ENCODE results near the gene LSP1. TPM values are rescaled to one million over a fixed set of nuclear protein-coding genes. Genes with fewer than 3 reads are reported as not detected.
"Not testable (repeated sequence)": the region's sequence is repeated elsewhere in the genome, so short reads cannot be mapped to it uniquely, and the experiment has no call there.

LSP1 gene
- 26.1 TPM for total RNA-seq
- polyA plus RNA-seq (ENCODE audit: insufficient read depth, low read depth, low replicate concordance): 8.4 TPM
- long read RNA-seq, donor 1: 0 reads
- long read RNA-seq, donor 2, partial matches to known transcripts: 0 of 16 reads
- long read RNA-seq, donor 2, other reads (novel, unspliced or antisense): 15 of 16 reads
- long read RNA-seq, donor 3: 0 reads
- long read RNA-seq, donor 4, partial matches to known transcripts: 0 of 1 reads
- long read RNA-seq, donor 4, other reads (novel, unspliced or antisense): 0 of 1 reads
- long read RNA-seq, donor 5: 0 reads
- long read RNA-seq, donor 6: 0 reads
- long read RNA-seq, donor 7, transcript LSP1-201 (11 exons, 1,699 nt): major isoform, 10 of 19 reads
- long read RNA-seq, donor 7, partial matches to known transcripts: 5 of 19 reads
- long read RNA-seq, donor 7, other reads (novel, unspliced or antisense): 4 of 19 reads
- long read RNA-seq, donor 8, partial matches to known transcripts: 0 of 1 reads
- long read RNA-seq, donor 8, other reads (novel, unspliced or antisense): 0 of 1 reads
- long read RNA-seq, donor 9: 0 reads
- long read RNA-seq, donor 10, partial matches to known transcripts: 0 of 1 reads
- long read RNA-seq, donor 10, other reads (novel, unspliced or antisense): 0 of 1 reads

DNA sequence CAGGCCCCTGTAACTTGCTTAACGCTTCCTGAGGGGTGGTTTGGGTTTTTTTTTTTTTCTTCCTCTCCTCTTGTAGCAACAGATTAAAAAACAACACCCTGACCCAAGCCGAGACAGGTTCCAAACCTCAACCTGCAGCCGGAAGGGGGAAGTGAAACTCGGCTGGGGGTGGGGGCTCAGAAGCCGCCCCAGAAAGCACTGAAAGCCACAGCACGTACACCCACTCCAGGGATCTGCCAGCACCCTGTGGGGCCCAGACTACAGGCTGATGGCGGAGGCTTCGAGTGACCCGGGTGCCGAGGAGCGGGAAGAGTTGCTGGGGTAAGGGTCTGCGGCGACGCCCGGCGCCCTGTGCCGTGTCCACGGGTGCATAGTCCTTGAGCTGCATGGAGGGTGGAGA lies at the start of gene LSP1:
Gene LSP1, plus strand, starts transcription at position 208 of the 400 bp plus-strand sequence. Its CDS starts 61 bp downstream, at position 269.
- H3K4me1 ChIP-seq (ENCODE audit: control insufficient read depth in 2 of 3, insufficient read depth in 2 of 3, low read depth in 1 of 3, low read length in 3 of 3): peaks cover 0 to 2% (median 0%) of the 10 kb centered on the region in 3 donors
- FAIRE-seq: no peak

GRCh38 chr11:1803246-1803645 lies 49.6 kb upstream of the LSP1 start:
- Histone ChIP-seq H3K9me3 (ENCODE audit: control insufficient read depth in 2 of 3, insufficient read depth in 1 of 3, low read length in 3 of 3) (no peaks in the 10 kb centered on the region), H3K36me3 (ENCODE audit: control insufficient read depth in 2 of 3, insufficient read depth in 3 of 3, low read length in 3 of 3) (no peaks in the 10 kb centered on the region), H3K27ac (ENCODE audit: low read depth in 2 of 2, low read length in 2 of 2) (no peak overlapping the region), H3K4me3 (ENCODE audit: low read length in 3 of 3) (no peak overlapping the region), H3K9ac (ENCODE audit: low read length in 3 of 3) (no peak overlapping the region), H3K4me1 (ENCODE audit: control insufficient read depth in 2 of 3, insufficient read depth in 2 of 3, low read depth in 1 of 3, low read length in 3 of 3) (no peaks in the 10 kb centered on the region), H3K27me3 (ENCODE audit: control insufficient read depth, insufficient read depth, low read length) (no peaks in the 10 kb centered on the region)
- intact Hi-C loops (cut with DNase I): no loop called here
- TF ChIP-seq, protein P1, sequence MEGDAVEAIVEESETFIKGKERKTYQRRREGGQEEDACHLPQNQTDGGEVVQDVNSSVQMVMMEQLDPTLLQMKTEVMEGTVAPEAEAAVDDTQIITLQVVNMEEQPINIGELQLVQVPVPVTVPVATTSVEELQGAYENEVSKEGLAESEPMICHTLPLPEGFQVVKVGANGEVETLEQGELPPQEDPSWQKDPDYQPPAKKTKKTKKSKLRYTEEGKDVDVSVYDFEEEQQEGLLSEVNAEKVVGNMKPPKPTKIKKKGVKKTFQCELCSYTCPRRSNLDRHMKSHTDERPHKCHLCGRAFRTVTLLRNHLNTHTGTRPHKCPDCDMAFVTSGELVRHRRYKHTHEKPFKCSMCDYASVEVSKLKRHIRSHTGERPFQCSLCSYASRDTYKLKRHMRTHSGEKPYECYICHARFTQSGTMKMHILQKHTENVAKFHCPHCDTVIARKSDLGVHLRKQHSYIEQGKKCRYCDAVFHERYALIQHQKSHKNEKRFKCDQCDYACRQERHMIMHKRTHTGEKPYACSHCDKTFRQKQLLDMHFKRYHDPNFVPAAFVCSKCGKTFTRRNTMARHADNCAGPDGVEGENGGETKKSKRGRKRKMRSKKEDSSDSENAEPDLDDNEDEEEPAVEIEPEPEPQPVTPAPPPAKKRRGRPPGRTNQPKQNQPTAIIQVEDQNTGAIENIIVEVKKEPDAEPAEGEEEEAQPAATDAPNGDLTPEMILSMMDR (IDR thresholded peaks at IDR 0.05; ENCODE audit: borderline replicate concordance, extremely low read depth, insufficient read depth): no peak
- DNase-seq (no peak), FAIRE-seq (no peak)

More for the DNA sequence above, at the start of gene LSP1:
- no peak within 1 kb of the TSS for H3K27ac ChIP-seq (ENCODE audit: low read depth in 2 of 2, low read length in 2 of 2)
- no peak within 1 kb of the TSS for H3K9ac ChIP-seq (ENCODE audit: low read length in 3 of 3)
- intact Hi-C loops (cut with DNase I): no loop called here
- no peaks in the 10 kb centered on the region for H3K27me3 ChIP-seq (ENCODE audit: control insufficient read depth, insufficient read depth, low read length)
- H3K36me3 ChIP-seq (ENCODE audit: control insufficient read depth in 2 of 3, insufficient read depth in 3 of 3, low read length in 3 of 3): no peaks in the 10 kb centered on the region
- H3K4me3 ChIP-seq (ENCODE audit: low read length in 3 of 3): no peak within 1 kb of the TSS
- TF ChIP-seq, protein P1 (IDR thresholded peaks at IDR 0.05; ENCODE audit: borderline replicate concordance, extremely low read depth, insufficient read depth): no peak
- peak in 1 of 5 donors; percentile 82 for DNase-seq
- H3K9me3 ChIP-seq (ENCODE audit: control insufficient read depth in 2 of 3, insufficient read depth in 1 of 3, low read length in 3 of 3): no peaks in the 10 kb centered on the region

GRCh38 chr11:1803835-1804519 lies 48.9 kb upstream of the LSP1 start:
- H3K4me3 ChIP-seq (ENCODE audit: low read length in 3 of 3); intact Hi-C loops (cut with DNase I); FAIRE-seq; DNase-seq; H3K27ac ChIP-seq (ENCODE audit: low read depth in 2 of 2, low read length in 2 of 2); H3K36me3 ChIP-seq (ENCODE audit: control insufficient read depth in 2 of 3, insufficient read depth in 3 of 3, low read length in 3 of 3); H3K27me3 ChIP-seq (ENCODE audit: control insufficient read depth, insufficient read depth, low read length); H3K9ac ChIP-seq (ENCODE audit: low read length in 3 of 3); H3K9me3 ChIP-seq (ENCODE audit: control insufficient read depth in 2 of 3, insufficient read depth in 1 of 3, low read length in 3 of 3); H3K4me1 ChIP-seq (ENCODE audit: control insufficient read depth in 2 of 3, insufficient read depth in 2 of 3, low read depth in 1 of 3, low read length in 3 of 3): not testable (repeated sequence)

GRCh38 chr11:1805525-1805924 lies 47.4 kb upstream of the LSP1 start:
- H3K27me3 ChIP-seq (ENCODE audit: control insufficient read depth, insufficient read depth, low read length): no peaks in the 10 kb centered on the region
- H3K27ac ChIP-seq (ENCODE audit: low read depth in 2 of 2, low read length in 2 of 2): no peak overlapping the region
- intact Hi-C loops (cut with DNase I): no loop called here
- no peaks in the 10 kb centered on the region for H3K9me3 ChIP-seq (ENCODE audit: control insufficient read depth in 2 of 3, insufficient read depth in 1 of 3, low read length in 3 of 3)
- H3K9ac ChIP-seq (ENCODE audit: low read length in 3 of 3): no peak overlapping the region
- no peak for DNase-seq
- H3K4me1 ChIP-seq (ENCODE audit: control insufficient read depth in 2 of 3, insufficient read depth in 2 of 3, low read depth in 1 of 3, low read length in 3 of 3): no peaks in the 10 kb centered on the region
- no peak overlapping the region for H3K4me3 ChIP-seq (ENCODE audit: low read length in 3 of 3)
- no peaks in the 10 kb centered on the region for H3K36me3 ChIP-seq (ENCODE audit: control insufficient read depth in 2 of 3, insufficient read depth in 3 of 3, low read length in 3 of 3)
- TF ChIP-seq, protein P1 (IDR thresholded peaks at IDR 0.05; ENCODE audit: borderline replicate concordance, extremely low read depth, insufficient read depth): no peak
- no peak for FAIRE-seq
